Osteoblast (primary cell): ENCODE measurements around the gene SH2B2. TPM values are rescaled to one million over a fixed set of nuclear protein-coding genes. Genes with fewer than 3 reads are reported as not detected.
"Not testable (repeated sequence)": the region's sequence is repeated elsewhere in the genome, so short reads cannot be mapped to it uniquely, and the experiment has no call there.

Source experiments
- DNase-seq: peaks from one replicate; pipeline ENCODE4 v3.0.0; 2011; ENCODE audit warnings: low spot score, mixed read lengths; ENCODE audit not compliant: insufficient read length; ENCODE audit errors: missing footprints
- H2AFZ ChIP-seq: 2 replicates; pipeline ENCODE4 v1.6.0; 2011; ENCODE audit warnings: mild to moderate bottlenecking, low read length
- H3K27ac ChIP-seq: 2 replicates; pipeline ENCODE4 v1.5.1; 2011; ENCODE audit warnings: mild to moderate bottlenecking, low read depth, low read length, moderate library complexity
- H3K27me3 ChIP-seq: 2 replicates; pipeline ENCODE4 v1.6.0; 2012; ENCODE audit warnings: mild to moderate bottlenecking, control low read depth, inconsistent platforms, low read length, moderate library complexity; ENCODE audit not compliant: insufficient read depth
- H3K36me3 ChIP-seq: 2 replicates; pipeline ENCODE4 v1.5.1; 2011; ENCODE audit warnings: mild to moderate bottlenecking, low read length, control low read depth, moderate library complexity; ENCODE audit not compliant: insufficient read depth
- H3K4me1 ChIP-seq: 2 replicates; pipeline ENCODE4 v1.5.1; 2011; ENCODE audit warnings: mild to moderate bottlenecking, low read length, control low read depth, moderate library complexity; ENCODE audit not compliant: insufficient read depth
- H3K4me2 ChIP-seq: 2 replicates; pipeline ENCODE4 v1.6.0; 2011; ENCODE audit warnings: mild to moderate bottlenecking, low read length; ENCODE audit not compliant: insufficient read depth
- H3K4me3 ChIP-seq: fragments of 200-600 bp; sonication (generic); 3 replicates; pipeline ENCODE4 v1.5.1; 2012; ENCODE audit warnings: mild to moderate bottlenecking, low read length, inconsistent platforms; ENCODE audit not compliant: insufficient read depth
- H3K79me2 ChIP-seq: 2 replicates; pipeline ENCODE4 v1.6.0; 2012; ENCODE audit warnings: mild to moderate bottlenecking, low read length, control low read depth, inconsistent platforms; ENCODE audit not compliant: insufficient read depth
- H3K9me3 ChIP-seq: 2 replicates; pipeline ENCODE4 v1.5.1; 2011; ENCODE audit warnings: low read depth, low read length, control low read depth
- H4K20me1 ChIP-seq: 2 replicates; pipeline ENCODE4 v1.6.0; 2012; ENCODE audit warnings: mild to moderate bottlenecking, low read length, control low read depth; ENCODE audit not compliant: insufficient read depth
- CTCF ChIP-seq: IDR thresholded peaks from 2 replicates; pipeline ENCODE4 v1.5.1; 2011; ENCODE audit warnings: mild to moderate bottlenecking, low read depth, low read length, moderate library complexity; ENCODE audit errors: extremely low read depth
- total RNA-seq: library from RNA; depleted of rRNA; stranded (reverse); fragments of >200 nt; gene quantifications from 2 replicates; pipeline ENCODE4 v1.2.3, GENCODE V29; 2012

Gene SH2B2
- total RNA-seq, 1 donor = 2.2 TPM

GRCh38 chr7:102320601-102321350 is 34.1 kb downstream of the SH2B2 start:
- no peaks in the 10 kb centered on the region for H3K9me3 ChIP-seq

GRCh38 chr7:102321351-102322201 is 34.9 kb downstream of the SH2B2 start:
- Histone ChIP-seq H3K4me2 (no peak overlapping the region), H3K36me3 (no peaks in the 10 kb centered on the region)

More at GRCh38 chr7:102320601-102321350, 34.1 kb downstream of the SH2B2 start:
- no peaks in the 10 kb centered on the region for H3K79me2 ChIP-seq
- no peak for TF ChIP-seq CTCF
- no peak overlapping the region for H3K4me3 ChIP-seq
- H3K4me1 ChIP-seq = no peaks in the 10 kb centered on the region
- H3K27ac ChIP-seq = no peak overlapping the region
- no peaks in the 10 kb centered on the region for H4K20me1 ChIP-seq
- DNase-seq = peak; percentile 77
- no peaks in the 10 kb centered on the region for H3K27me3 ChIP-seq
- no peaks in the 10 kb centered on the region for H3K36me3 ChIP-seq
- no peak overlapping the region for H3K4me2 ChIP-seq
- H2AFZ ChIP-seq = no peak overlapping the region

DNA sequence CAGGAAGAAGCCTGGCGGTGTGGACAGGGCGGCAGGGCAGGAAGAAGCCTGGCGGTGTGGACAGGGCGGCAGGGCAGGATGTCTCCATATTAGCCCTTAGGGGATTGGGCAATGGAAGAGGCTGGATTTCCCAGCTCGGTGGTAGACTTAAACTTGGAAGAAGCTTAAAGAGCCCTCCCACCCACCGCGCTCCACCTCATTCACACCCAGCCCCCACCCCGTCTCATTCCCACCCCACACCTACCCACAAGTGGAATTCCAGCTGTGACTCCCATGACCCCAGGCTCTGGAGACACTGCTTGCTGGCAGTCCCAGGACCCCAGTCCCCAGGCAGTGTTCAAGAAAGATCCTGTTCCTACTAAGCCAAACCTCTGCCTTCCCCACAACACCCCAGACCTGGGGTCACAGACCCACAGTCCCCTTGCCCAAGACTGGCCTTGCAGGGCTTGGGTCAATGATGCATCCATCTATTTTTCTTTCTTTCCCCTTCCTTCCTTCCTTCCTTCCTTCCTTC is 35.6 kb downstream of the SH2B2 start:
- Histone ChIP-seq H3K4me3 (no peak overlapping the region), H3K9me3 (no peaks in the 10 kb centered on the region), H3K79me2 (no peaks in the 10 kb centered on the region), H3K27me3 (peaks cover 10% of the 10 kb centered on the region), H3K4me1 (no peaks in the 10 kb centered on the region), H3K36me3 (no peaks in the 10 kb centered on the region), H3K4me2 (no peak overlapping the region), H2AFZ (no peak overlapping the region), H4K20me1 (no peaks in the 10 kb centered on the region), H3K27ac (no peak overlapping the region)
- no peak for TF ChIP-seq CTCF
- peak; percentile 55 for DNase-seq

More at GRCh38 chr7:102321351-102322201, 34.9 kb downstream of the SH2B2 start:
- no peaks in the 10 kb centered on the region for H3K4me1 ChIP-seq
- H3K27me3 ChIP-seq = peaks cover 5% of the 10 kb centered on the region
- no peak overlapping the region for H3K27ac ChIP-seq
- TF ChIP-seq CTCF = no peak
- H3K79me2 ChIP-seq = no peaks in the 10 kb centered on the region
- no peaks in the 10 kb centered on the region for H3K9me3 ChIP-seq
- DNase-seq = peak; percentile 91
- no peak overlapping the region for H3K4me3 ChIP-seq
- no peak overlapping the region for H2AFZ ChIP-seq
- H4K20me1 ChIP-seq = no peaks in the 10 kb centered on the region

GRCh38 chr7:102323914-102324195 is 37.2 kb downstream of the SH2B2 start:
- H3K27ac ChIP-seq = no peak overlapping the region

DNA sequence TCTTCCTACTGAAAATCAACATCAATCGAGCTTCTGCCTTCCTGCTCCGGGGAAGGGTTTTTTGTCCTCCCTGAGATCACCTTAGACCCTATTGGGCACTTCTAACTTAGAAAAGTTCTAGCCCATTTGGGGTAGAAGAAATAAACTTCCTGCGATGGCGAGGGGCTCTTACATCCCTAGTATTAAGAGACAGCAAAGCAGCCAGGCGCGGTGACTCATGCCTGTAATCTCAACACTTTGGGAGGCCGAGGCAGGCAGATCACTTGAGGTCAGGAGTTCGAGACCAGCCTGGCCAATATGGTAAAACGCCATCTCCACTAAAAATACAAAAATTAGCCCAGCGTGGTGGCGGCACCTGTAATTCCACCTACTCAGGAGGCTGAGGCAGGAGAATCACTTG is 38.4 kb downstream of the SH2B2 start:
- not testable (repeated sequence) for H3K27ac ChIP-seq, H3K79me2 ChIP-seq, DNase-seq, H3K36me3 ChIP-seq, H2AFZ ChIP-seq, H3K4me1 ChIP-seq, H3K9me3 ChIP-seq, H3K4me2 ChIP-seq, H3K4me3 ChIP-seq, H4K20me1 ChIP-seq
- H3K27me3 ChIP-seq = peaks cover 17% of the 10 kb centered on the region

More at GRCh38 chr7:102323914-102324195, 37.2 kb downstream of the SH2B2 start:
- TF ChIP-seq CTCF = no peak
- H3K79me2 ChIP-seq = no peaks in the 10 kb centered on the region
- H4K20me1 ChIP-seq = no peaks in the 10 kb centered on the region
- no peak overlapping the region for H3K4me3 ChIP-seq
- no peak overlapping the region for H2AFZ ChIP-seq
- peaks cover 17% of the 10 kb centered on the region for H3K27me3 ChIP-seq
- no peaks in the 10 kb centered on the region for H3K36me3 ChIP-seq
- H3K4me2 ChIP-seq = no peak overlapping the region
- H3K4me1 ChIP-seq = no peaks in the 10 kb centered on the region
- H3K9me3 ChIP-seq = no peaks in the 10 kb centered on the region
- DNase-seq = no peak
